Airway epithelial cell (primary cell): Measurements from ENCODE around the gene ZSCAN25. TPM values are rescaled to one million over a fixed set of nuclear protein-coding genes. Genes with fewer than 3 reads are reported as not detected.

Experiments
- total RNA-seq: library from RNA; depleted of rRNA; stranded (reverse); fragments of >200 nt; gene quantifications from 2 replicates; pipeline ENCODE4 v1.2.3, GENCODE V29; 2015

ZSCAN25 gene
- total RNA-seq = 8.4 and 10.9 TPM in 2 replicates

GRCh38 chr7:99616359-99617191 lies at the start of gene ZSCAN25:
Gene ZSCAN25 (plus strand): TSS chr7:99616946. CDS start chr7:99619607, 2,661 bp downstream.

GRCh38 chr7:99597762-99598501 lies 18.8 kb upstream of the ZSCAN25 start, which contains the start of gene TMEM225B:
Gene TMEM225B (plus strand): TSS chr7:99598267. CDS start chr7:99604389, 6,122 bp downstream.

GRCh38 chr7:99679400-99680191 lies 62.9 kb downstream of the ZSCAN25 start, which contains the start of gene CYP3A5:
Gene CYP3A5 (minus strand): TSS chr7:99679996. CDS start chr7:99679896, 100 bp downstream.

Other genes starting within 250 kb of the ZSCAN25 start
- 250 and 327 TPM in 2 replicates for gene ARPC1B, start 242.2 kb upstream of the ZSCAN25 start, total RNA-seq
- gene PDAP1, start 208.3 kb upstream of the ZSCAN25 start, total RNA-seq = 101 and 143 TPM in 2 replicates
- 97.0 and 98.7 TPM in 2 replicates for gene BUD31, start 208.0 kb upstream of the ZSCAN25 start, total RNA-seq
- gene PTCD1, start 178.1 kb upstream of the ZSCAN25 start, total RNA-seq = 5.4 and 7.5 TPM in 2 replicates
- gene CPSF4, start 178.0 kb upstream of the ZSCAN25 start, total RNA-seq = 25.8 and 34.7 TPM in 2 replicates
- gene ATP5MF, start 150.8 kb upstream of the ZSCAN25 start, total RNA-seq = 1,711 and 1,959 TPM in 2 replicates
- 1.9 and 2.7 TPM in 2 replicates for gene ZNF789, start 144.1 kb upstream of the ZSCAN25 start, total RNA-seq
- gene ZNF394, start 116.7 kb upstream of the ZSCAN25 start, total RNA-seq = 12.7 and 13.5 TPM in 2 replicates
- 6.4 and 6.7 TPM in 2 replicates for gene ZKSCAN5, start 112.3 kb upstream of the ZSCAN25 start, total RNA-seq
- 4.0 and 7.6 TPM in 2 replicates for gene FAM200A, start 64.8 kb upstream of the ZSCAN25 start, total RNA-seq
- gene ZNF655, start 58.3 kb upstream of the ZSCAN25 start, total RNA-seq = 46.4 and 51.1 TPM in 2 replicates
- gene TMEM225B, start 18.7 kb upstream of the ZSCAN25 start, total RNA-seq = not detected in 2 replicates
- 1.9 and 3.0 TPM in 2 replicates for gene CYP3A5, start 63.0 kb downstream of the ZSCAN25 start, total RNA-seq
- not detected in 2 replicates for gene CYP3A7, start 118.2 kb downstream of the ZSCAN25 start, total RNA-seq
- gene CYP3A4, start 167.2 kb downstream of the ZSCAN25 start, total RNA-seq = 0.14 TPM in 1 of 2 replicates, not detected in the other
- not detected in 2 replicates for gene CYP3A43, start 211.1 kb downstream of the ZSCAN25 start, total RNA-seq